SIG-M5 treated with dmso at 0.1 percent for 504 hours (cell line): ENCODE data around the gene MAGEA11.
A peak's percentile ranks its signal among the peaks of the same experiment; 100 is the strongest.
"Not testable (repeated sequence)": the region's sequence is repeated elsewhere in the genome, so short reads cannot be mapped to it uniquely, and the experiment has no call there.

Experiments used
- DNase-seq: peaks from one replicate; lab custom pipeline; 2025; ENCODE audit not compliant: unreplicated experiment; lab: John Stamatoyannopoulos, UW

Gene MAGEA11, protein sequence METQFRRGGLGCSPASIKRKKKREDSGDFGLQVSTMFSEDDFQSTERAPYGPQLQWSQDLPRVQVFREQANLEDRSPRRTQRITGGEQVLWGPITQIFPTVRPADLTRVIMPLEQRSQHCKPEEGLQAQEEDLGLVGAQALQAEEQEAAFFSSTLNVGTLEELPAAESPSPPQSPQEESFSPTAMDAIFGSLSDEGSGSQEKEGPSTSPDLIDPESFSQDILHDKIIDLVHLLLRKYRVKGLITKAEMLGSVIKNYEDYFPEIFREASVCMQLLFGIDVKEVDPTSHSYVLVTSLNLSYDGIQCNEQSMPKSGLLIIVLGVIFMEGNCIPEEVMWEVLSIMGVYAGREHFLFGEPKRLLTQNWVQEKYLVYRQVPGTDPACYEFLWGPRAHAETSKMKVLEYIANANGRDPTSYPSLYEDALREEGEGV

GRCh38 chrX:149711545-149712236 lies at the start of gene MAGEA11:
Gene MAGEA11 (plus strand): TSS chrX:149712060. CDS start chrX:149713160, 1,100 bp downstream.
- DNase-seq: no peak

DNA sequence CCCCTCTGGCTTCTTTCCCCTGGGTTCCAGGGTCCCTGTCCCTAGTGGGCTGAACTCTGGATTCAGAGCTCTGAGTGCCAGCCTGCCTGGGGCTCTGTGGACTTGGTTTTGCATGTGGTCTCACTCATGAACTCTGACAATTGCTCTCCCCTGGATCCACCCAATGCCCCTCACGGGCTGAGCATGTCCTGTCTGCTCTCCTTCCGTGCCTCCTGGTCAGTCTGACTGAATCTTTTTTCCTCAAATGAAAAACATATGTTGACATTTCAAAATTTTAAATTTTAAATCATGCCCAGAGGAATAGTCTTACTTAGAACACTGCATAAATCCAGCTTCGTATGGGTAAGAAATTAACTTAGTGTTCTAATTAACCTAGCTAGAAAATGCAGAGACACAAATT lies 36.8 kb upstream of the MAGEA11 start:
- DNase-seq: not testable (repeated sequence)

DNA sequence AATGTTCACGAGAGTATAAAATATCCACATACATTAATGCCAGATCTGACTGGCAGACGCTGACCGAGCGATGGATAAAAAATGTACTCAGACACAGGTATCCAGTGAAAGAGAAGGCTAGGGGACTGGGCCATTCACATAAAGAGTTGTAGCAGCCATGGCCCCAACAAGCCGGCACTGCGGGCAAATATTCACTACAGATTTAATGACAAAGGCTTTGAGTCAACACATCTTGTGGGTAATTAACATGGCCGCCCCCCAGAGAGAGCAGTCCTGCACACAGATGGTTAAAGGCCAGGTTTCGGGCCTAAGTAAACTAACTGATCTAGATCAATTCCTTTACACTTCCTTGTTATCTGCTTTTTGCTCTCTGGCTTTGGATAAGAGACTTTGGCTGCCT lies 36.3 kb upstream of the MAGEA11 start:
- DNase-seq: not testable (repeated sequence)

DNA sequence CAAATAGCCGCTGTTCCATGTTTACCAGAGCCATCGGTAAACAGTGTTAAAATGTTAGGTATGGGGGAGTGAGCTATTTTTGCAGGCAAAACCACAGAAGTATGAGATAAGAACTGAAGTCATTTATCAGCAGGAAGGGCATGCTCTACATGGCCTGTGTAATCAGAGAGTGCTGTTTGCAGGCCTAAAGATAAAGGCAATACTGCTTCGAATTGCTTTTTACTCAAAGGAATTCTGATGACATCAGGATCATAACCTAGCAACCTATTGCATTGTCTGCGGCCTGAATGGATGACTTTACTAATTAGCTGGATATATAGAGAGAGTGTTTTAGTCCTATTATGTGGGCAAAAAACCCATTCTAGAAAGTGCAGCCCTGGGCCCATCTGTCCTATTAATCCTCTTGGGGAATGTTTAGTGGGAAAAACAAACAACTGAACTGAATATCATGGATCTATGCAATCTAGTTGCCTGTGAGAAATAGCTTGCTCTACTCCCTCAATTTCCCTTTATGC lies 32.6 kb upstream of the MAGEA11 start:
- DNase-seq: not testable (repeated sequence)

GRCh38 chrX:149681182-149681581 lies 30.7 kb upstream of the MAGEA11 start:
- no peak for DNase-seq

DNA sequence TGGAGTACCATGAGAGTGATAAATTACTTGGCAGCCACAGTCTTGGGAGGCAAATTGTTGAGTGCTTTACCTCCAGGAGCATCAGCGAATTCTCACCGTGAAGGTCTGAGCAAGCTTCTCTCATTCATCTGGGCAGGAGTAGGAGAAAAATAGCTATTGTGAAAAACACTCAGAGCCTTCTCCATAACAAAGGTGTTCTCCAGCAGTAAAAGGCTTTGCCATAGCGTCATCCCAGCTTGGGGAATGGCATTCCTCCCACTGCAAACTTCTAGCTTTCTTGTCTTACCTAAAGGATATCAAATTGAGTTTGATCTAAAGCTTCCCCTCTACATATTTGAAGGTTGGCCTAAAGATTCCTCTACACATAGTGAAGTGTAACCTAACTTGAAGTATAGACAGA lies 29.8 kb upstream of the MAGEA11 start:
- DNase-seq: no peak

GRCh38 chrX:149682956-149683947 lies 28.6 kb upstream of the MAGEA11 start:
- DNase-seq: no peak

- no peak for DNase-seq
These were observed 27.7 kb upstream of the MAGEA11 start for GRCh38 chrX:149683966-149684730.

- DNase-seq: no peak
These were observed 23.9 kb upstream of the MAGEA11 start for GRCh38 chrX:149687991-149688390.

DNA sequence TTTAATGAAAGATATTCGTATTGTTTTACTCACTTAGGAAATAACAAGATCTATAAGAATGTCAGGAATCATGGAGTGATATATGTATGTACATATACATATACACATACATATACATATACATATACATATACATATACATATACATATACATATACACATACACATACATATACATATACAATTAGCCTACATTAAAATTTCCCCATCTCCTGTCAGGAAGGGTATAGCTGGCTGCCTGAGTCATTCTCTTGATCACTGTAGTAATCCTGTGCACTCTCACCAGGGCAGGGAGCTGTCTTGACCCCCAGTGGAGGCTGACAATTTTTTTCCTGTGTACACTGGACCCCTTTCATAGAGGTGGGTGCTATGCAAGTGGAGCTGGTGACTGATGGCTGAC lies 23.3 kb upstream of the MAGEA11 start:
- no peak for DNase-seq

DNA sequence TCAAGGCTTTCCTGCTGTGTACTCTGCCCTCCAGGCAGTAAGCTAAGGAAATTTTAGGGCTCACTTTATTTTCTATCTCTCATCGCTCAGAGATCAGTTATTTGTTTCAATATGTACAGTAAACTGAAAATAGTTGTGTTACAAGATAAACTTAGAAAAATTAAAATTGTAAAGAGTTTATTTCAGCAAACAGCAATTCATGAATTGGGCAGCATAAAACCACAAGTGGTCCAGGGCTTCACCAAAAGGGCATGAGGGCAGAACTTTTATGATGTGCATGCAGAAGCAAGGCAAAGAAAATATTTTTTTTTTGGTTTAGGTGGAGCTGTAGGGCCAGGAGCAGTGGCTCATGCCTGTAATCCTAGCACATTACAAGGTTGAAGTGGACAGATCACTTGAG lies 20.1 kb upstream of the MAGEA11 start:
- DNase-seq: no peak

DNA sequence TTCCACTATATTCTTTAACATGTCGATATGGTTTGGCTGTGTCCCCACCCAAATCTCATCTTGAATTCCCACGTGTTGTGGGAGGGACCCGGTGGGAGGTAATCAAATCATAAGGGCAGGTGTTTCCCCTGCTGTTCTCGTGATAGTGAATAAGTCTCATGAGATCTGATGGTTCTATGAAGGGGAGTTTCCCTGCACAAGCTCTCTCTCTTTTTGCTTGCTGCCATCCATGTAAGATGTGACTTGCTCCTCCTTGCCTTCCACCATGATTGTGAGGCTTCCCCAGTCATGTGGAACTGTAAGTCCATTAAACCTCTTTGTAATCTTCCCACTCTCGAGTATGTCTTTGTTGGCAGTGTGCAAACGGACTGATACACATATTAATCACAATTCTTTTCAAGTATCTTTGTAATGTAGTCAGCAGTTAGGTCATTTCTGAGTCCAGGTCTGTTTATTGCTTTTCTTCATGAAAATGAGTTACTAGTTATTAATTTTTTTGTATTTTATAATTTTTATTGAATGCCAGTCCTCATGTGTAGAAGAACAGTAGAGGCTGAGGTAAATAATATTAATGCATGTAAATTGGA lies 19.1 kb upstream of the MAGEA11 start:
- not testable (repeated sequence) for DNase-seq

- peak; percentile 10 for DNase-seq
These were observed 12.1 kb upstream of the MAGEA11 start for GRCh38 chrX:149699761-149700160.

- no peak for DNase-seq
These were observed 7.2 kb upstream of the MAGEA11 start for GRCh38 chrX:149704664-149705063.

DNA sequence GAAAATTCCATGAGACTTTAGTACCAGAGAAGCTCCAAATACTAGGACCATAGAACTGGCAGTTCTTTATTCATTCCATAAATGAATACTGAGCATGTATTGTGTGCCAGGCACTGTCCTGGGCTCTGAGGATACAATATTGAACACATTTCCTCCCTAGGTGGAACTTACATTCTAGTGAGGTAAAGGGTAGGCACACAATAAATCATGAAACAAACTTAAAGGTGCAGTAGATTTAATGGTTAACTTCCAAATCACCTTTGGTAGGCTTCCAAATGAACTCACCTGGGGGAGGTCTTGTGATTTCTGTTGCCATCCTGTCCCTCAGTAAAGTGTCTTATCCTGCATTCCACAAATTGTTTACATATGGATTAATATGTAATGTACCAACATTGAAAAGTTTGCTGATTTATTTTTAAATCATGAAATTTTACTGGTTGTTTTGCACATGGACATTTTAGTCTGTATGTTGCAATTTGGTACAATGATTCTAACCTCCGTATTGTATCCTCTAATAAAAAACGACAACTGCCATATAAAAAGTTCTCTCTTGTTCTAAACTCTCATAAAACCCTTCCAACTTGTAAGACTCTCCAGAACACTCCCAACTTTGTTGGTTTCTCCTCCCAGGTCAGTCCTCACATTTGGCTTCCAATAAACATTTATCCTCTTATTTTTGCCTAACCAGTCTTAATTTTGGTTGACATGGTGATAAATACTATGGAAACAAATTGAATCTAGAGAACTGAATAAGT lies 4.5 kb upstream of the MAGEA11 start:
- DNase-seq: no peak

- no peak for DNase-seq
These were observed 971 bp downstream of the MAGEA11 start for GRCh38 chrX:149712831-149713230.

DNA sequence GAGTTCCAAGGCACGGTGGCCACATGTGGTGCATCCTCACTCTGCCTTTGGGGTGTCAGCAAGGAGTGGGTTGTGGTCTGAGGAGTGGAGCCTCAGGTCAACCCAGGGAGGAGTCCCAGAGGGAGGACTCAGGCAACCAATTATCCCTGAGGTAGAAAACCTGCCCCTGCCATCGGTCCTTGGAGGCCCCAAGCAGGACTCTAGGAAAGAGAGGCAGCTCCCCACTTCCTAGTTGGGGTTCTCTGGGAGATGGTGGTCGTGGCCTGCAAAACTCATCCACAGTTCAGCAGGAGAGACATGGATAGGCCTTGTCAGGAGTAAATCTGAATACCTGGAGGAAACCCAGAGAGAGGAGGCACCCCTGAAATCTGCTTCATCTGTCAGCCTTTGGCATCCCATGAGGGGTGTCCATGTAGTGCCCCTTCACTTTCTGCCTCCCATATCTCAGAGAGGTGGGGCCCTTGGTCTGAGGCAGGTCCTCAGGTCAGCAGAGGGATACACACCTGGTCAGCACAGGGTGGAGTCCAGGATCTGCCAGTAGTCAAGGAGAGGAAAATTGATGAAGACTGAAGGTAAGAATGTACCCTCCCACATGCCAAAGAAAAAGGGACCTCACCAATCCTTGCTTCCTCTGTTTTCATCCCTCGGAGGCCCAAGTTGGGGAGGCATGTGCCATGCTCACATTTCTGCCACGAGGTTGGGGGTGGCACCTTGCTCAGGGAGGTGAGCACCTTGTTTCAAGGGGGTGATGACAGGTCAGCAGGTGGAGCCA lies 1.6 kb downstream of the MAGEA11 start:
- no peak for DNase-seq

DNA sequence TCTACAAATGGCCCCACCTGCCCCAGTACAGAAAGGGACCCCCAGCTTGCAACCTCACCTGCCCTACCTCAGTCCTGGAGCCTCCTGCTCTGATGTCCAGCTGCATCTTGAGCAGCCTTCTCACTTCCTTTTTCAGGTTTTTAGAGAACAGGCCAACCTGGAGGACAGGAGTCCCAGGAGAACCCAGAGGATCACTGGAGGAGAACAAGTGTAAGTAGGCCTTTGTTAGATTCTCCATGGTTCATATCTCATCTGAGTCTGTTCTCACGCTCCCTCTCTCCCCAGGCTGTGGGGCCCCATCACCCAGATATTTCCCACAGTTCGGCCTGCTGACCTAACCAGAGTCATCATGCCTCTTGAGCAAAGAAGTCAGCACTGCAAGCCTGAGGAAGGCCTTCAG lies 3.6 kb downstream of the MAGEA11 start:
- no peak for DNase-seq
